GM21737 (cell line): ENCODE data around the gene CTAG1A.
"Not testable (repeated sequence)": the region's sequence is repeated elsewhere in the genome, so short reads cannot be mapped to it uniquely, and the experiment has no call there.

Experiments used
- ATAC-seq: cut with Tn5 transposase; IDR thresholded peaks from one replicate; pipeline ENCODE4 v1.9.1; 2021; ENCODE audit warnings: mild to moderate bottlenecking, moderate library complexity; ENCODE audit not compliant: unreplicated experiment

The CTAG1A gene

GRCh38 chrX:154570361-154570760 lies 14.6 kb upstream of the CTAG1A start:
- ATAC-seq = not testable (repeated sequence)

GRCh38 chrX:154573061-154573460 lies 11.9 kb upstream of the CTAG1A start:
- ATAC-seq = not testable (repeated sequence)

- not testable (repeated sequence) for ATAC-seq
Observed at GRCh38 chrX:154575076-154575475, 9.9 kb upstream of the CTAG1A start.

- ATAC-seq = not testable (repeated sequence)
Observed at GRCh38 chrX:154582994-154583393, 1.9 kb upstream of the CTAG1A start.

GRCh38 chrX:154590415-154590814 lies 5.5 kb downstream of the CTAG1A start:
- not testable (repeated sequence) for ATAC-seq

- no peak for ATAC-seq
Observed at GRCh38 chrX:154592505-154592904, 7.6 kb downstream of the CTAG1A start.

- ATAC-seq = no peak
Observed at GRCh38 chrX:154593201-154593600, 8.3 kb downstream of the CTAG1A start.

GRCh38 chrX:154594491-154594890 lies 9.6 kb downstream of the CTAG1A start:
- no peak for ATAC-seq

- ATAC-seq = no peak
Observed at GRCh38 chrX:154595559-154596249, 10.8 kb downstream of the CTAG1A start.

- ATAC-seq = no peak
Observed at GRCh38 chrX:154596290-154596929, 11.5 kb downstream of the CTAG1A start.

GRCh38 chrX:154597221-154597620 lies 12.3 kb downstream of the CTAG1A start:
- no peak for ATAC-seq

GRCh38 chrX:154598656-154599055 lies 13.7 kb downstream of the CTAG1A start:
- ATAC-seq = no peak

GRCh38 chrX:154599531-154599930 lies 14.6 kb downstream of the CTAG1A start:
- no peak for ATAC-seq

- ATAC-seq = no peak
Observed at GRCh38 chrX:154600759-154601374, 15.9 kb downstream of the CTAG1A start.

- no peak for ATAC-seq
Observed at GRCh38 chrX:154602226-154602625, 17.3 kb downstream of the CTAG1A start.

GRCh38 chrX:154602766-154603437 lies 18.0 kb downstream of the CTAG1A start:
- ATAC-seq = no peak

GRCh38 chrX:154603438-154604430 lies 18.8 kb downstream of the CTAG1A start:
- no peak for ATAC-seq

GRCh38 chrX:154605566-154605965 lies 20.6 kb downstream of the CTAG1A start:
- no peak for ATAC-seq

- ATAC-seq = no peak
Observed at GRCh38 chrX:154607370-154607769, 22.4 kb downstream of the CTAG1A start.

GRCh38 chrX:154607976-154608375 lies 23.0 kb downstream of the CTAG1A start:
- ATAC-seq = not testable (repeated sequence)
